Chondrocyte (in vitro differentiated cells): ENCODE measurements around the gene SNX8. TPM values are rescaled to one million over a fixed set of nuclear protein-coding genes. Genes with fewer than 3 reads are reported as not detected.
"Not testable (repeated sequence)": the region's sequence is repeated elsewhere in the genome, so short reads cannot be mapped to it uniquely, and the experiment has no call there.

Experiments
- DNase-seq: peaks from one replicate; pipeline ENCODE4 v3.0.0; 2021; ENCODE audit warnings: mixed read lengths, low spot score
- H3K27ac Mint-ChIP-seq: one replicate; pipeline ENCODE4 v1.8.0; 2021; ENCODE audit warnings: mild to moderate bottlenecking, moderate library complexity, mixed read lengths; ENCODE audit not compliant: unreplicated experiment
- H3K27me3 Mint-ChIP-seq: 2 replicates; pipeline ENCODE4 v1.8.0; 2021; ENCODE audit warnings: low read depth, mixed read lengths
- H3K36me3 Mint-ChIP-seq: 2 replicates; pipeline ENCODE4 v1.8.0; 2021; ENCODE audit warnings: low read depth, mixed read lengths
- H3K4me1 Mint-ChIP-seq: 2 replicates; pipeline ENCODE4 v1.8.0; 2021; ENCODE audit warnings: low read depth, mild to moderate bottlenecking, mixed read lengths
- H3K4me3 Mint-ChIP-seq: one replicate; pipeline ENCODE4 v1.8.0; 2021; ENCODE audit warnings: mild to moderate bottlenecking, moderate library complexity, mixed read lengths; ENCODE audit not compliant: unreplicated experiment
- H3K9me3 Mint-ChIP-seq: 2 replicates; pipeline ENCODE4 v1.8.0; 2021; ENCODE audit warnings: low read depth, mixed read lengths
- total RNA-seq: library from RNA; stranded (reverse); gene quantifications from 3 replicates; pipeline ENCODE4 v1.2.1, GENCODE V29; 2021
- TF ChIP-seq, protein P1 (sequence below): fragments of 200-600 bp; sonication (generic); IDR thresholded peaks from 2 replicates; pipeline ENCODE4 v1.5.0; 2021; ENCODE audit warnings: antibody characterized with exemption, mild to moderate bottlenecking, moderate library complexity

The SNX8 gene
- total RNA-seq, 1 donor from 2014 or later: 45.4 TPM

DNA sequence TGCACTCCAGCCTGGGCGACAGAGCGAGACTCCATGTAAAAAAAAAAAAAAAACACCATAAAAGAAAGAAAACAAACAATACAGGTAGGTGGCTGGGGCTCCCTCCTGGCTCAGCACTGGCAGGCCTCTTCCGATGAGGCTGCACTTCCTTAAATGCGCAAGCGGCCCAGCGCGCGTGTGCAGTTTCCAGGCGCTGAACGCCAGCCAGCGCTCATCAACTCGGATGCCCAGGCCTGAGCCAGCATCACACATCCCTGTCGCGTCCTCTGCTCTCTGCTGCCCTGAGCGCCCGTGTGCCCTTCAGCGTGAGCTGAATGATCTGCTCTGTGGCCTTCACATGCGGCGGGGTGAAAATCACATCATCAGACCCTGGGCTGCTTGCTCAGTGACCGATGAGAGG, 40.4 kb downstream of the SNX8 start:
- Mint-ChIP-seq H3K27me3 (no peaks in the 10 kb centered on the region), H3K36me3 (peaks cover 15% of the 10 kb centered on the region), H3K27ac (no peak overlapping the region), H3K4me3 (no peak overlapping the region), H3K4me1 (peaks cover 6% of the 10 kb centered on the region), H3K9me3 (no peaks in the 10 kb centered on the region)
- DNase-seq: no peak
- TF ChIP-seq, protein P1, sequence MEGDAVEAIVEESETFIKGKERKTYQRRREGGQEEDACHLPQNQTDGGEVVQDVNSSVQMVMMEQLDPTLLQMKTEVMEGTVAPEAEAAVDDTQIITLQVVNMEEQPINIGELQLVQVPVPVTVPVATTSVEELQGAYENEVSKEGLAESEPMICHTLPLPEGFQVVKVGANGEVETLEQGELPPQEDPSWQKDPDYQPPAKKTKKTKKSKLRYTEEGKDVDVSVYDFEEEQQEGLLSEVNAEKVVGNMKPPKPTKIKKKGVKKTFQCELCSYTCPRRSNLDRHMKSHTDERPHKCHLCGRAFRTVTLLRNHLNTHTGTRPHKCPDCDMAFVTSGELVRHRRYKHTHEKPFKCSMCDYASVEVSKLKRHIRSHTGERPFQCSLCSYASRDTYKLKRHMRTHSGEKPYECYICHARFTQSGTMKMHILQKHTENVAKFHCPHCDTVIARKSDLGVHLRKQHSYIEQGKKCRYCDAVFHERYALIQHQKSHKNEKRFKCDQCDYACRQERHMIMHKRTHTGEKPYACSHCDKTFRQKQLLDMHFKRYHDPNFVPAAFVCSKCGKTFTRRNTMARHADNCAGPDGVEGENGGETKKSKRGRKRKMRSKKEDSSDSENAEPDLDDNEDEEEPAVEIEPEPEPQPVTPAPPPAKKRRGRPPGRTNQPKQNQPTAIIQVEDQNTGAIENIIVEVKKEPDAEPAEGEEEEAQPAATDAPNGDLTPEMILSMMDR: no peak

DNA sequence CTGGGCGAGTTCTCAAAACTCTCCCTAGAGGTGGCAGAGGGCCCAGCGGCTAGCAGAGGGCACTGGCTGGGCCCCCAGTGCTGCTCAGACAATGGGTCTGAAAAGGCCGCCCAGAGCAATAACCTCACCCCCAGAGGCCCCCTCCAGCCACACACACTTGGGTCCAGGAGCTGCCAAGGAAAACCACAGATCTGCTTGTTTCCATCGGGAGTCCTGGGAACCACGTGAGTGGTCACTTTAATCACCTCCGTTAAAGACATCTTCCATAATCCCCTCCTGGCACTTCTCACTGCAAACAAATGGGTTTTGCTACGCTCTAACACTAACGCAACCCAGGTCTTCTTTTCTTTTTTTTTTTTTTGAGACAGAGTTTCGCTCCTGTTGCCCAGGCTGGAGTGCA, 42.2 kb downstream of the SNX8 start:
- Mint-ChIP-seq H3K4me3 (no peak overlapping the region), H3K36me3 (peaks cover 12% of the 10 kb centered on the region), H3K4me1 (peaks cover 6% of the 10 kb centered on the region), H3K27me3 (no peaks in the 10 kb centered on the region), H3K9me3 (no peaks in the 10 kb centered on the region), H3K27ac (no peak overlapping the region)
- DNase-seq: no peak
- TF ChIP-seq, protein P1: no peak

DNA sequence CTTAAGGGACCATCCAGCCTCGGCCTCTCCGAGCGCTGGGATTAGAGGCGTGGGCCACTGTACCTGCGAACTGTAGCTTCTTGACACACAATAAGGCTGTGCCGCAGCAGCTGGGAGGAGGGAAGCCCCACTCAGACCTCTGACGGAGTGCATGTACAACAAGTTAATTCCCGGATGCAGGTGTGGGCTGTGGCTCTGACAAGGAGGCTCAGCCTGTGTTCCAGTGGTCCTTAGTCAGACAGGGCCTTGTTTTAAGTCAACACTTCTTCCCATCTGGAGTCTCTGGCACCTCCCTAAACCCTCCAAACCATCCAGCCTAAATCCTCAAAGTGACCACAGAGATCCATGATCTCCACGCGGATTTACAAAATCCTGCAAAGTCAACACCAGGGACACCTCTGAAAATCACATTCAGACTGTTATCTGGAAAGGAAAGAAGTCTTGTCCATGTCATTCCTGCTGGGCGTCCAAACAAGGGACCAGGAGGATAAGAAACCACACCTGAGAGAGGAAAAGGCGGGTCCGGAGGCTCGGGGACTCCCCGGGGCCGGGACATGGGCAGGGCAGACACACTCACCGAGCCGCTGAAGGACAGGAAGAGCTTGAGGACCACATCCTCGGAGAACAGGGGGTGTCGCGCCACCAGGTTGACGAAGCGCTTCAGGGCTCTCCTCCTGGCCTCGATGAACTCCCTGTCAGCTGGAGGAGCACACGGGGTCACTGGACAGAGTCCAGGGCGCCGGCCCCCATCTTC, 42.8 kb downstream of the SNX8 start:
- H3K27me3 Mint-ChIP-seq: no peaks in the 10 kb centered on the region
- no peak for DNase-seq
- TF ChIP-seq, protein P1: no peak
- H3K27ac Mint-ChIP-seq: no peak overlapping the region
- H3K9me3 Mint-ChIP-seq: no peaks in the 10 kb centered on the region
- no peak overlapping the region for H3K4me3 Mint-ChIP-seq
- peaks cover 6% of the 10 kb centered on the region for H3K4me1 Mint-ChIP-seq
- H3K36me3 Mint-ChIP-seq: peaks cover 9% of the 10 kb centered on the region

DNA sequence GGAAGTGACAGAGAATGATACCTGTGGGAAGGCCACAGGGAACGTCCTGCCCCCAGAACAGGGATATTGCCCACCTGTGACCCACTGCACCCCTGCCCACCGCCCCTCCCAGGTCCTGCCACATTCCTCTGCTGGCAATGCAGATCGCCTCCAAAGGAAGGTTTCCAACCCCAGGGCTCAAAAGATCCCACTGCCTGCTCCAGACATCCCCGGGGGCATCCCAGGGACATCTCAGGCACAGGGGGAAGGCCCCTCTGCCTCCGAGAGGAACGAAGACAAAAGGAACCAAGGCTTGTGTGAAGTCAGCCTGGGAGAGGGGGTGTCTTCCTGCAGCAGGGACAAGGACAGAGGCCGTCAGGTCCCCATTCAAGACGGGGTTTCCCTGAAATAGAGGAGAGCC, 43.7 kb downstream of the SNX8 start:
- Mint-ChIP-seq H3K9me3 (no peaks in the 10 kb centered on the region), H3K4me3 (no peak overlapping the region), H3K4me1 (peaks cover 6% of the 10 kb centered on the region), H3K27me3 (no peaks in the 10 kb centered on the region), H3K27ac (no peak overlapping the region), H3K36me3 (peaks cover 9% of the 10 kb centered on the region)
- TF ChIP-seq, protein P1: no peak
- DNase-seq: no peak

DNA sequence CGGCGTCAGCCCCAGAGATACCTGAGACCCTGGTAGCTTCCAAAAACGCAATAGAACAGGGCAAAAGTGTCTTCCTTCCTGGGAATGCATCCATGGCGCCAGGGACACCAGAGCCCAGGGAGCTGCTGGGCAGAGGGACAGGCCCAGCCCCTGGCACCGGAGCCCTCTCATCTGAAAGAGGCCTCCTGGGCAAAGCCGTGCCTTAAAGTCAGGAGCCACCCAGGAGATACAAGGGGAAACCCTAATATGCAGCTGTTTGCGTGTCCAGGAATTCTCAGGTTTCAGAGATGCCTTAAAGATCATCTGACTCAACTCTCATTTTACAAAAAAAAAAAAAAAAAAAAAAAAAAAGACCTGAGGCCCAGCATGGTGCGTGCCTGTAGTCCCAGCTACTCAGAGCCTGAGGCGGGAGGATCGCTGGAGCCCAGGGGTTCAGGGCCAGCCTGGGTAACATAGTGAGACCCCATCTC, 44.2 kb downstream of the SNX8 start:
- Mint-ChIP-seq H3K9me3 (no peaks in the 10 kb centered on the region), H3K36me3 (peaks cover 9% of the 10 kb centered on the region), H3K4me1 (peaks cover 6% of the 10 kb centered on the region), H3K27ac (no peak overlapping the region), H3K4me3 (no peak overlapping the region), H3K27me3 (no peaks in the 10 kb centered on the region)
- TF ChIP-seq, protein P1: no peak
- no peak for DNase-seq

DNA sequence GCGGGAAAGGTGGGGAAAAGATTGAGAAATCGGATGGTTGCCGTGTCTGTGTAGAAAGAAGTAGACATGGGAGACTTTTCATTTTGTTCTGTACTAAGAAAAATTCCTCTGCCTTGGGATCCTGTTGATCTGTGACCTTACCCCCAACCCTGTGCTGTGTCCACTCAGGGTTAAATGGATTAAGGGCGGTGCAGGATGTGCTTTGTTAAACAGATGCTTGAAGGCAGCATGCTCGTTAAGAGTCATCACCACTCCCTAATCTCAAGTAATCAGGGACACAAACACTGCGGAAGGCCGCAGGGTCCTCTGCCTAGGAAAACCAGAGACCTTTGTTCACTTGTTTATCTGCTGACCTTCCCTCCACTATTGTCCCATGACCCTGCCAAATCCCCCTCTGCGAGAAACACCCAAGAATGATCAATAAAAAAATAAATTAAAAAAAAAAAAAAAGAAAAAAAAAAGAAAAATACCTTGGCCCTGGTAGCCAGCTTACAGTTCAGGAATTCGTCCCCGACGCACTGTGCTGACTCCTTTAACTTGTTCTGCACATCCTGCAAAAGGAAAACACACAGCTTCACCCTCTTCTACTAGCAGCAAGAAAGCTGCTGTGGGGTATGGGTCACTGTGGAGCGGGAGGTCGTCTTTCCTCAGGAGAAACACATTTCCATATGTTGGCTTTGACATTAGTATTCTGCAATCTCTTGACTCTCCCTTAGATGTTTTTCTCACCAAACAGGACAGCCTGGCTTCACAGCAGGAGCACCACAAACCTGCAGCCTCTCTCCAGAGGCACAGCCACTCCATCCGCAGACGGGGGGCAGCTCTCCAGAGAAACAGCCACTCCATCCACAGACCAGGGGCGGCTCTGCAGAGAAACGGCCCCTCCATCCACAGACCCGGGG, 44.9 kb downstream of the SNX8 start:
- H3K9me3 Mint-ChIP-seq, DNase-seq, H3K4me1 Mint-ChIP-seq, H3K4me3 Mint-ChIP-seq, H3K27ac Mint-ChIP-seq, H3K27me3 Mint-ChIP-seq: not testable (repeated sequence)
- peaks cover 11% of the 10 kb centered on the region for H3K36me3 Mint-ChIP-seq
